SK-N-SH (cell line): ENCODE measurements around the gene BCAP31.

Experiments
- JUND ChIP-seq: IDR thresholded peaks from 2 replicates; pipeline ENCODE4 v1.4.0; 2012
- POLR2AphosphoS5 ChIP-seq: IDR thresholded peaks from 2 replicates; pipeline ENCODE4 v1.6.1; 2012; ENCODE audit warnings: low read depth, low read length
- TAF1 ChIP-seq: IDR thresholded peaks from 2 replicates; pipeline ENCODE4 v1.6.1; 2012; ENCODE audit warnings: low read depth, mild to moderate bottlenecking, low read length, moderate library complexity, borderline replicate concordance
- YY1 ChIP-seq: IDR thresholded peaks from 2 replicates; pipeline ENCODE4 v1.4.0; 2012; ENCODE audit warnings: low read depth, mild to moderate bottlenecking

GRCh38 chrX:153657161-153657560, 67.0 kb downstream of the BCAP31 start:
- TF ChIP-seq TAF1 (no peak), YY1 (no peak), POLR2AphosphoS5 (no peak), JUND (no peak)
